ENCODE data around the gene TBX6.
"Not testable (repeated sequence)": the region's sequence is repeated elsewhere in the genome, so short reads cannot be mapped to it uniquely, and the experiment has no call there.

The TBX6 gene

GRCh38 chr16:30065102-30065942 is 26.4 kb downstream of the TBX6 start, which contains the start of gene ALDOA:
TSS of gene ALDOA (plus strand) at chr16:30065760. CDS start at chr16:30066898, 1,138 bp downstream.
- peak; percentile 98 for DNase-seq

- no peak for DNase-seq
Observed at GRCh38 chr16:30064729-30065101, 27.0 kb downstream of the TBX6 start.

GRCh38 chr16:30063893-30064728 is 27.6 kb downstream of the TBX6 start:
- DNase-seq, result peak; percentile 82

- no peak for DNase-seq
Observed at GRCh38 chr16:30063278-30063892, 28.3 kb downstream of the TBX6 start.

- no peak for DNase-seq
Observed at GRCh38 chr16:30060836-30061554, 30.7 kb downstream of the TBX6 start.

- DNase-seq, result no peak
Observed at GRCh38 chr16:30060346-30060745, 31.4 kb downstream of the TBX6 start.

- DNase-seq, result no peak
Observed at GRCh38 chr16:30054959-30055553, 36.7 kb downstream of the TBX6 start.

- no peak for DNase-seq
Observed at GRCh38 chr16:30054451-30054850, 37.3 kb downstream of the TBX6 start.

- DNase-seq, result no peak
Observed at GRCh38 chr16:30053376-30054015, 38.2 kb downstream of the TBX6 start.

GRCh38 chr16:30052671-30053372 is 38.9 kb downstream of the TBX6 start:
- DNase-seq, result peak; percentile 96

- no peak for DNase-seq
Observed at GRCh38 chr16:30051518-30051917, 40.2 kb downstream of the TBX6 start.

GRCh38 chr16:30049871-30050270 is 41.9 kb downstream of the TBX6 start:
- DNase-seq, result no peak

- DNase-seq, result no peak
Observed at GRCh38 chr16:30046588-30046987, 45.1 kb downstream of the TBX6 start.

GRCh38 chr16:30046178-30046577 is 45.5 kb downstream of the TBX6 start:
- DNase-seq, result no peak

- DNase-seq, result peak; percentile 59
Observed at GRCh38 chr16:30041841-30042240, 49.9 kb downstream of the TBX6 start.

GRCh38 chr16:30040690-30041089 is 51.0 kb downstream of the TBX6 start:
- not testable (repeated sequence) for DNase-seq

- DNase-seq, result no peak
Observed at GRCh38 chr16:30040221-30040620, 51.5 kb downstream of the TBX6 start.

Measured in eye (tissue), 1 donor.